Neutrophil (primary cell): ENCODE results near the gene KCNQ1.

Experiments
- H3K27ac ChIP-seq: fragments of 200-600 bp; sonication (generic); 2 replicates; pipeline ENCODE4 v1.5.1; 2016; ENCODE audit warnings: mild to moderate bottlenecking, moderate library complexity
- H3K27me3 ChIP-seq: fragments of 200-600 bp; sonication (generic); 2 replicates; pipeline ENCODE4 v1.6.0; 2016; ENCODE audit warnings: mild to moderate bottlenecking
- H3K36me3 ChIP-seq: fragments of 200-600 bp; sonication (generic); 2 replicates; pipeline ENCODE4 v1.5.1; 2017
- H3K4me1 ChIP-seq, 2 experiments: fragments of 200-600 bp in 1 of 2; sonication (generic) in 1 of 2; 1 replicate in 1 of 2; 2 replicates in 1 of 2; pipeline versions ENCODE4 v1.5.1 to v1.6.1; 2013 to 2016; ENCODE audit warnings: low read depth in 1 of 2, low read length in 1 of 2, mild to moderate bottlenecking in 1 of 2, moderate library complexity in 1 of 2; ENCODE audit not compliant: control insufficient read depth in 1 of 2, insufficient read depth in 1 of 2
- H3K4me3 ChIP-seq, 2 experiments: fragments of 200-600 bp in 1 of 2; sonication (generic) in 1 of 2; 1 replicate in 1 of 2; 2 replicates in 1 of 2; pipeline ENCODE4 v1.5.1; 2013 to 2016; ENCODE audit warnings: low read depth in 1 of 2, low read length in 1 of 2, mild to moderate bottlenecking in 1 of 2, moderate library complexity in 1 of 2
- H3K9me3 ChIP-seq: fragments of 200-600 bp; sonication (generic); 2 replicates; pipeline ENCODE4 v1.5.1; 2016
- TF ChIP-seq, protein P1 (sequence below): fragments of 200-600 bp; sonication (generic); IDR thresholded peaks from 2 replicates; pipeline ENCODE4 v1.5.1; 2016; ENCODE audit warnings: antibody characterized with exemption

KCNQ1 gene

DNA sequence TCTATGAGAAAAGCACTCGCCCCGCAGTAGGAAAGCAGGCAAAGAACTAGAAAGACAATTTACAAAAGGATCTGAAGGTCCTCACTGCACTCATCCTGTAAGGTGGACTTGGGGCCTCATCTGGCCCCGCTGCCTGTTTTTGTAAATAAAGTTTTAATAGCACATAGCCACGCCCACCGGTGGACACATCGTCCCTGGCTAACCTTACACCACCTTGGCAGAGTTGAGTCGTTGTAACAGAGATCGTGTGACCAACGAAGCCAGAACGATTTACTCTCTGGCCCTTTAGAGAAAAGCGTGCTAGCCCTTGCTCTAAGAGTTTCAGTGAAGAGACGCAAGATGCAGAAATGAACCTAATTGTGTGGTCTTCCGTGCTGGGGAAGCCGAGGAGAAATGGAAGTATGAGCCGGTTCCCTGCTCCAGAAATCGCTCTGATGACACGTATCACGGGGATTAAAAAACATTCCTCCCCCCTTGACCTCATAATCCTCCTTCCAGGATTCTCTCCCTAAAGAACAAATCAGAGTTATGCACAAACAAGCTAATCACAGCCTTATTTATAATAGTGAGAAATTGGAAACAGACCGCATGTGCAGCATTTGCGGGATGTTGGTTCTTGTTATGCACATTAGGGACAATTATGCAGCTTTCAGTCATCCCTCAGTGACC, 360.7 kb downstream of the KCNQ1 start:
- TF ChIP-seq, protein P1, sequence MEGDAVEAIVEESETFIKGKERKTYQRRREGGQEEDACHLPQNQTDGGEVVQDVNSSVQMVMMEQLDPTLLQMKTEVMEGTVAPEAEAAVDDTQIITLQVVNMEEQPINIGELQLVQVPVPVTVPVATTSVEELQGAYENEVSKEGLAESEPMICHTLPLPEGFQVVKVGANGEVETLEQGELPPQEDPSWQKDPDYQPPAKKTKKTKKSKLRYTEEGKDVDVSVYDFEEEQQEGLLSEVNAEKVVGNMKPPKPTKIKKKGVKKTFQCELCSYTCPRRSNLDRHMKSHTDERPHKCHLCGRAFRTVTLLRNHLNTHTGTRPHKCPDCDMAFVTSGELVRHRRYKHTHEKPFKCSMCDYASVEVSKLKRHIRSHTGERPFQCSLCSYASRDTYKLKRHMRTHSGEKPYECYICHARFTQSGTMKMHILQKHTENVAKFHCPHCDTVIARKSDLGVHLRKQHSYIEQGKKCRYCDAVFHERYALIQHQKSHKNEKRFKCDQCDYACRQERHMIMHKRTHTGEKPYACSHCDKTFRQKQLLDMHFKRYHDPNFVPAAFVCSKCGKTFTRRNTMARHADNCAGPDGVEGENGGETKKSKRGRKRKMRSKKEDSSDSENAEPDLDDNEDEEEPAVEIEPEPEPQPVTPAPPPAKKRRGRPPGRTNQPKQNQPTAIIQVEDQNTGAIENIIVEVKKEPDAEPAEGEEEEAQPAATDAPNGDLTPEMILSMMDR: no peak
- no peaks in the 10 kb centered on the region for H3K4me1 ChIP-seq
- no peaks in the 10 kb centered on the region for H3K27me3 ChIP-seq
- no peak overlapping the region for H3K4me3 ChIP-seq
- H3K36me3 ChIP-seq: no peaks in the 10 kb centered on the region
- no peaks in the 10 kb centered on the region for H3K9me3 ChIP-seq
- no peak overlapping the region for H3K27ac ChIP-seq

DNA sequence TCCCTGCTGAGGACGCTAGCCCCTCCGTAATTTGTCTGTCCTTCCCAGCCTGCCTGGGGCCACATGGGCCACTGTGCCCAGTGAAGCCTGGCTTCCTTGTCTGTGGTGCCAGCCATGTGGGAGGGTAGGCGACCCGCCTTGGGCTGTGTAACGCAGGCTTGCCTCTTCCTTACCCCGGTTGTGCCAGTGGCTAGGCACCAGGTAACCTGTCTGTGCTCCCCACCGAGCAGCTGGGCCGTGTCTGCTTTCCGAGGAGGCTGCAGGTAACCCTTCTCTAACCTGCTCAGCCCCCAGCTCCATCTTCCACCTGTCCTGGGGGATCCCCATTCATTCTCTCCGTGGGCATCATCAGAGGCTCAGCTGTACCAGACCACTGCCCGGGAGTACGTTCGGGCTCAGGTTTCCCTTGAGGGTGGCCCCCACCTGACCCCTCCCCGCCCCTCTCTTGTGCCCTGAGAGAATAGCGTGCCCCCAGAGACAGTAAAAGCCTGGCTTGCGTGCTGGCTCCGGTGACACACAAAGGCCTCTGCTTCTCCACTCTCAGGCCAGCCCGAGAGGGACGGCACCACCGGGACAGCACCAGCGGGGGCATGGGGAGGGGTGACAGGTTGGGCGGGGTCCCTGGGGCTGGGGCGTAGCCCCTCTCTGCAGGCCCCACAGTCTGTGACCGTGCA, 361.7 kb downstream of the KCNQ1 start:
- H3K4me3 ChIP-seq: no peak overlapping the region
- no peaks in the 10 kb centered on the region for H3K27me3 ChIP-seq
- H3K4me1 ChIP-seq: peaks cover 3 to 4% of the 10 kb centered on the region in 2 experiments
- H3K9me3 ChIP-seq: no peaks in the 10 kb centered on the region
- no peak overlapping the region for H3K27ac ChIP-seq
- TF ChIP-seq, protein P1: no peak
- no peaks in the 10 kb centered on the region for H3K36me3 ChIP-seq

DNA sequence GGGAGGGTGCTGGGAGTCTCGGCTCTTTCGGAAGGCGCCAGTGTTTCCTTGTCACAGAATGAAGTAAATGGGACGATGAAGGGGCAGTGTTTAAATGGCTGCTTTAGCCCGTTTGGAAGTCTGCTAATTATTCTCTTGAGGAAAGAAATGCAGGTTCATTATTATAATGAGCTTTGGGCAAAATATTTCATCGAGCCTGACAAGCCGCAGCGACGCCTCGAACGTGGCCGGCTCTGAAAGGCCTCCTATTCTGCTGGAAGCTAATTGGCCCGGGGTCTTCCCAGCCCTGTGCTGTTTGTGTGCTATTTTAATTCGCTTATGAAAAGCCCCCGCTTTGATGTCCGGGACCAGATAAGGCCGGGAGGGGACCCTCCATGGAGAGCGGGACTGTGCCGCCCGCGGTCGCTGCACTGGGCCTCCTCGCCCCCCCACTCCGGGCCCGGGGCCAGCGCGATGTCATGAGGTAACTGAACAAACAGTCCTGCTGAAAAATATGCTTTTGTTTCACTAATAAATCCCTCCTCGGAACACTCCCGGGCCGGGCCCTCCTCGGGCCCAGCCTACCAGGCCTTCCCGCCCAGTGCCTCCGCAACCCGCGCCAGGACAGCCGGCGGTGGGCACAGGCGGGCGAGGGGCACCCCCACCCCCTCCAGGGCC, 362.3 kb downstream of the KCNQ1 start:
- H3K27me3 ChIP-seq: no peaks in the 10 kb centered on the region
- no peaks in the 10 kb centered on the region for H3K36me3 ChIP-seq
- TF ChIP-seq, protein P1: no peak
- H3K9me3 ChIP-seq: no peaks in the 10 kb centered on the region
- no peak overlapping the region for H3K27ac ChIP-seq
- peaks cover 10 to 11% of the 10 kb centered on the region in 2 experiments for H3K4me1 ChIP-seq
- H3K4me3 ChIP-seq: no peak overlapping the region

DNA sequence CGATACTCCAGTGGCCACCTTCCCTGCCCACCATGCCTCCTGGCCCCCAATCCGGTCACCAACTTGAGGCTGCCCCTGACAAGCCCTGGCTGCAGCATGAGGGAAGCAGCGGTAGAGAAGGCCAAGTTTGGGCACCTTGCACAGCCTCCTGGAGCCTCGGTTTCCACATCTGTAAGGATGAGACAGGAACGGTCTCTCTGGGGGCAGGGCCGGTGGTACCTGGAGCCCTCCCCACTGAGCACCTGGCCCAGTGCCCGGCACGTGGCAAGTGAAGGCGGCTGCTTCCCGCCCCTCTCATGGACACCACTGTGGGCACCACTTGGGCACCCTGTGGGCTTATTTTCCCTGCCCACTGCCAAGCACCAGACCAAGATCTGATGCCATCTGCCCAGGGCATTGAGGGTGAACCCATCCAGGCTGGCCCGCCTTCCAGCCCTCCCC, 363.0 kb downstream of the KCNQ1 start:
- Histone ChIP-seq H3K36me3 (no peaks in the 10 kb centered on the region), H3K27me3 (no peaks in the 10 kb centered on the region), H3K4me3 (no peak overlapping the region), H3K9me3 (no peaks in the 10 kb centered on the region), H3K4me1 (peaks cover 17% of the 10 kb centered on the region in 2 experiments), H3K27ac (no peak overlapping the region)
- TF ChIP-seq, protein P1: no peak

DNA sequence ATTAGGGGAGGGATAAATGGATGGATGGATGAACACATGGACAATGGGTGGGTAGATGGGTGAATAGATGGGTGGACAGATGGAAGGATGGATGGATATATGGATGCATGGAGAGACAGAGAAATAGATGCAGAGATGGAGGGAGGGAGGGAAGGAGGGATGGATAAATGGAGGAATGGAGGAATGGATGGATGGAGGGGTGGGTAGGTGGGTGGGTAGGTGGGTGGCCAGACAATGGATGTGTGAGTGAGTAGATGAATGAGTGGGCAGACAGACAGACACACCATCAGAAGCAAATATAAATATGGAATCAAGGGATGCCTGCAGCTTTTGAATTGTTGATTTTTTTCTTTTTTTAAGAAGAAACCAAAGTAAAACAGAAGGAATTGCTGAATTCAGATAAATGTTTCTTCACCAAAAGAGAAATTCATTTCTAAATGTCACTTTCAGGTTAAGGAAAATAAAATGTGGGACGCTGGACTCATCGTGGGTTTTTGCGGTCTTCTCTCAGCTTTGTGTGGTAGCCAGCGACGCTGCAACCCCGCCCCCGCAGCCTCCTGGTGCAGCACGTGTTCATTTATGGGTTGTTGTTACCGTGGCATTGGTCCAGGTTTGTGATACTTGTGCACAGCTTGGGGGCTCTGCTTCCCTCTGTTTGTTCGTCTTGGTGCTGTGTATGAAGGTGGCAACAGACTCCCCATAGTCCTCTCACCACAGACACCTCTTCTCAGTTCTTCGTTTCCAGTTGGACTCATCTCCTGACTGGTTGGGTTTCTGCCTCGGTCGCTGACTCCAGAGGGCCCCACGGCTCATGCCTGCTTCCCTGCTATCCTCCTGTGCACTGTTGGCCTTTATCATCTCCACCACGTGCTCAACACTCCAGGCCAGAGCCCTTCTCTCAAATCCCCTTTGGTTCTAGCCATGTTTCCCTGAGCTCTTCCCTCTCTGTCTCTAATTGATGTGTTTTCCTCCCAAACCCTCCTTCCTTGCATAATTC, 364.3 kb downstream of the KCNQ1 start:
- H3K27me3 ChIP-seq: no peaks in the 10 kb centered on the region
- H3K9me3 ChIP-seq: no peaks in the 10 kb centered on the region
- TF ChIP-seq, protein P1: no peak
- no peaks in the 10 kb centered on the region for H3K36me3 ChIP-seq
- peaks cover 20 to 24% of the 10 kb centered on the region in 2 experiments for H3K4me1 ChIP-seq
- H3K4me3 ChIP-seq: no peak overlapping the region
- H3K27ac ChIP-seq: no peak overlapping the region
